Stromal cell of bone marrow (primary cell): ENCODE measurements around the gene HMGN4.
"Not testable (repeated sequence)": the region's sequence is repeated elsewhere in the genome, so short reads cannot be mapped to it uniquely, and the experiment has no call there.

ENCODE experiments used
- DNase-seq: peaks from one replicate; pipeline ENCODE4 v3.0.0-alpha.2; 2012; ENCODE audit warnings: low read depth

HMGN4 gene

DNA sequence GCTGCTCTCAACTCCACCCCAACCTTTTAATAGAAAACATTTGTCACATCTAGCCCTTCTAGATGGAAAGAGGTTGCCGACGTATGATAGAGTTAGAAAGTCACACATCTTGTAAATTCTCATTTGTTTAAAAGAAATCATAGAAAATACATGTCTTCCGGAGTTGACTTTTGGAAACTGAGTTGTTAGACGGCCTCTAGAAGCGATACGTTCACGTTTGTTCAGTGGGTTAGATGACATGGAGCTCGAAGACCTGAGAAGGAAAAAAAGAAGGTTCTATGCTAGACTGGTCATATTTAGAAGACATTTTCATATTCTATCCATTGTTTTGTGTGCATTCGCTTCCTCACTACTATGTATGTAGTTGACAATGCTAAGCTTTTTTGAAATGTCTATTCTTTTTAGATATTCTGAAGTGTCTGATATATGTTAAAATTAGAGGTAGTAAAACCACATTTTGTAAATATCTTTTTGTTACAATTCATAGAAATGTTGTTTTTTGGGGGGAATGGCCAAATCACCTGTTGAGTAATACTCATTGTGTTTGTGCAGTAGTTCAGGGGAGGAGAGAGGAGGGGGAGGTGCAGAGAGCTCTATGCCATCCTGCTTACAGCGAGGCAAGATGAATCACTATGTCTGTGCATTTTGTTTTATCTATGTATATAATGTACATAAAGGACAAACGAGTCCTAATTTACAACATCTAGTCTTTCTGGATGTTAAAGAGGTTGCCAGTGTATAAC, 15.5 kb upstream of the HMGN4 start:
- DNase-seq = not testable (repeated sequence)

DNA sequence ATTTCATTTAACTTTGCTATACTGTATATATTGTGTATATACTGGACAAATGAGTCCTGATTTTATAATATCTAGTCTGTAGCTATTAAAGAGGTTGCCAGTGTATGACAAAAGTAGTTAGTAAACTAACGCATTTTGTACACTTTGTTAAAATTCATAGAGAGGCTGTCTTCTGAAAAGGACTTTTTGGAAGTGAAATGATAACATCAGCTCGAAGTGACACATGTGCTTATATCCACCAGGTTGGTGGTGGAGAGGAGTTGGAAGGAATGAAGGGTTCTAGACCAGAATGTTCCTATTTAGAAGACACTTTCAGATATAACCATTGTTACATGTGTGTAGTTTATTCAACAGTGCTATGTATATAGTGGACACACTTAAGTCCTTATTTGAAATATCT, 13.9 kb upstream of the HMGN4 start:
- DNase-seq = not testable (repeated sequence)

- DNase-seq = no peak
These were observed 13.3 kb upstream of the HMGN4 start for GRCh38 chr6:26524722-26525370.

- no peak for DNase-seq
These were observed 12.3 kb upstream of the HMGN4 start for GRCh38 chr6:26525838-26526237.

GRCh38 chr6:26526928-26527327, 11.2 kb upstream of the HMGN4 start:
- DNase-seq = no peak

GRCh38 chr6:26530203-26530602, 8.0 kb upstream of the HMGN4 start:
- no peak for DNase-seq

DNA sequence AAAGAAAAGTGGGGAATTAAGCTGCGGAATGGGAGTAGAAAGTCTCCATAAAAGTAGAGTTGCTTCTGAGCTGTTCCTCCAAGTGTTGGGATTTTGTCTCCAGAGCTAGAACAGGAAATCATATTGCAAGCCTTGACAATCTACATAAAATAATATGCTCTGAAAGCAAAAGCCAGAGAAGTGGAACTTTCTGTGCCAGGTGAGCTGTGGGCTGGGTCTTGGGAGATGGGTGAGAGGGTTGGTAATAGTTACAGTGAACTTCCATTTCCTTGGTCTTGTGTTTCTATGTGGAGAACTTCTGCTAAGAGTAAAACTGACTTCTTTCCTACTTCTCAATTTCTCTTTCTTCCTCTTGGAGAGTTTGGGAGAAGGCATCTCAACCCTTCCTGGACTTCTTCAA, 6.3 kb upstream of the HMGN4 start:
- no peak for DNase-seq

DNA sequence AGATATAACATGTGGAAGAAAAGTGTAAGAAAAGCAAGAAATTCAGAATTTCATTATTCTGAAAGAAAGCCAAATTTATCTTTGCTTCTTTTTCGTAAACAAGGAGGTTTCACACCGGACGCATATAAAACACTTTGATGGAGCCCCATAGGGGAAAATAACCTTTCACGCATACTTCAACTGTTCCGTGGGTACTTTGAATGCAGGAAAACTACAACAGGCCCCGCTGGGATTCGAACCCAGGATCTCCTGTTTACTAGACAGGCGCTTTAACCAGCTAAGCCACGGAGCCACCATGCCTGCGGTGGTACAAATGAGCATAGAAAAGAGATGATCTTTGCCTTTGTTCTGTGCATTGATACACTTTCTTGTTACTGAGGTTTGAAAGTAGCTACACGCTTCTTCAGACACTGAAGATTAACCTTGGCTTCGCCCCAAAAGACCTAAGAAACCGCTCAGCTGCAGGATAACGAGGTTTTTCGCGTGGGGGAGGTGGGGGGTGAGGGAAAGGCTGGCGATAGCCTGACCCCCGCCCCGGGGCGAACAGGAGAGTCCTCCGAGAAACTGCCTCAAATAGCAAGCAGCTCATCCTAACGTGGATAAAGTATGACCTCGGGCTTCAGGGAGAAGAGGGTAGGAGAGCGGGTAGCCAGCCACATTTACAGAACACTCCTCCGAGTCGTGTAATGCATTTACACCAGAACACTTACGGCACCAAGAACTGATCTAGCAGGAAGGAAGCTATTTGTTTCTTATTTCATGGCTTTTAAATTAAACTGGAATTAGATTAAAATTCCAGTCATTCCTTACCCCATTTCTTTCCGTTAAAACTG, 5.3 kb upstream of the HMGN4 start:
- peak; percentile 70 for DNase-seq

GRCh38 chr6:26533532-26533931, 4.6 kb upstream of the HMGN4 start:
- DNase-seq = no peak

DNA sequence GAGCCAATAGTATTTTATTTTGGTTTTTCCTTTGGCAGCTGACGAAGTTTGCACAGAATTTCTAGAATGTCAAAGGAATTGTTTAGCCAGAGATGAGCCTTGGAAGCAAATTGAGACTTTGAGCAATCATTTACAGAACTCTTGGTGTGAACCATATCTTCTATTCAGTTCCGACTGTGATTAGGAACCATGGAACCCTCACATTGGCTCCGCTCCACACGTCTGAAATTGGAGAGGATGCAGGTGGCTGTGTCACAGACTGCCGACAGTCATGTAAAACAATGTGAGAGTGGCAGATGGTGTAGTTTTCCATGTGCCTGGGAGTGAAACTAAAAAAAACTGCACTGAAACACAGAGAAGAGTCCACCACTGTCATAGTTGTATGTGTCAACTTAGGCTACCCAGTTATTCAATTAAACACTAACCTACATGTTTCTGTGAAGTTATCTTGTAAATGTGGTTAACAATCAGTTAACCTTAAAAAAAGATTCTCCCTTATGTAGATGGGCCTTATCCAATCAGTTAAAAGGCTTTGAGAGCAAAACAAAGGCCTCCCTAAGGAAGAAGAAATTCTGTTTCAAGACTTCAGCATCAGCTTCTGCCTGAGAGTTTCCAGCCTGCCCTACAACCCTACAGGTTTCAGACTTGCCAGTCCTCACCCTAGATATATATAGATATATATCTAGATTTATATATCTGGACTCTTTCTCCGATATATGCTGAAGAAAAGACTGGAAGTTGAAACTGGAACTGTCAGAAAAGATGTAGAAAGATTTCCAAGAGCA, 3.3 kb upstream of the HMGN4 start:
- DNase-seq = no peak

GRCh38 chr6:26536571-26537159, 1.5 kb upstream of the HMGN4 start:
- peak; percentile 49 for DNase-seq

- DNase-seq = peak; percentile 72
These were observed 863 bp upstream of the HMGN4 start for GRCh38 chr6:26537160-26537845.

DNA sequence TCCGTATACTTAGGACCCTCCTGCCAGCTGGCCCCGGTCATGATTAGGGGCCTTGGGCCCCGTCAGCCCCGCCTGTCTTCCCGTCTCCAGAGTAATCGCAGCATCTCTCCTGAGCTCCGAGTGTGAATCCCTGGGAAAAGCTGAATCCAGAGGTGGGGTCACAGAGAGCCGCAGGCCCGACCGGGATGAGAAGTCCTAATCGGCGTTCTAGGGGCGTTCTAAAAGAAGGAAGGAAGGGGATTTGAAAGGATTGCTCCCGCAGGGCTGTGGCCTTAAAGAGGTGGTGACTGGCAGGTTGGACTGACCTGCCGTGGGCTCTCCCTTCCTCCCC, 371 bp downstream of the HMGN4 start:
- no peak for DNase-seq

GRCh38 chr6:26539071-26539615, 977 bp downstream of the HMGN4 start:
- no peak for DNase-seq

GRCh38 chr6:26541579-26541978, 3.4 kb downstream of the HMGN4 start:
- DNase-seq = no peak

DNA sequence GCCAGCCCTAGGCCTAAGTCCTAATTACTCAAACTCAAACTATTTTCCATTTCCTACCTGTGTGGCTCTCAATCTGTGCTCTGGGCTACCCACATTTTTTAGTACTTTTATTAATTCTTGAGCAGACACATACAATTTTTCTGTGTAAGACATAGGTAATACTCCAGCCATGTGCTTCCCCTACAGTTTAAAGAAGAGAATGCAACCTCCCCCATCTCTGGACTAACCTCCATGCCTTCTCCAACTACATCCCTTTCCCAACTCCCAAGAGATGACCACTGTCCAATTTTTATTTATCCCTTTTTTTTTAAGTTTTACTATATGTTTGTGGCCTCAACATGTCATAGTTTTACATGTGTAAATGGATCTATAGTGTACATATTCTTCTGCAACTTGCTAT, 5.8 kb downstream of the HMGN4 start:
- no peak for DNase-seq

- no peak for DNase-seq
These were observed 6.3 kb downstream of the HMGN4 start for GRCh38 chr6:26544473-26544872.

DNA sequence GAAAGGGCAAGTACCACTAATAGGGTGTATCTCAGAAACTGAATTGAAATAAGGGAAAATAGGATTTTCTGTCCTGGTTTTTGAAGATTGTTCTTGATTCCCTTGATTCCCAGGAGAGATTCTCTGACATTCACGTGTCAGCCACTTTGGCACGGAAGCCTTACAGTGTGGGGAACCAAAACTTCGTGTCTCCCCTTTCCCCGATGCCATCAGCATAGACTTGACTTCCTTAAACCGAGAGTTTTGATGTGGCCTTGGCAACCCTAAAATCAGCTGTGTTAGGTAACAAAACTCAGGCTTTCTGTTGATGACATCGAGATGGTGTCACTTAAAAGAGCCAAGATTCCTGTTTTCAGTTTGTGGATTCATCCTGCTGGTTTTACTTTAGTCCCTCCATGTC, 7.5 kb downstream of the HMGN4 start:
- DNase-seq = no peak

DNA sequence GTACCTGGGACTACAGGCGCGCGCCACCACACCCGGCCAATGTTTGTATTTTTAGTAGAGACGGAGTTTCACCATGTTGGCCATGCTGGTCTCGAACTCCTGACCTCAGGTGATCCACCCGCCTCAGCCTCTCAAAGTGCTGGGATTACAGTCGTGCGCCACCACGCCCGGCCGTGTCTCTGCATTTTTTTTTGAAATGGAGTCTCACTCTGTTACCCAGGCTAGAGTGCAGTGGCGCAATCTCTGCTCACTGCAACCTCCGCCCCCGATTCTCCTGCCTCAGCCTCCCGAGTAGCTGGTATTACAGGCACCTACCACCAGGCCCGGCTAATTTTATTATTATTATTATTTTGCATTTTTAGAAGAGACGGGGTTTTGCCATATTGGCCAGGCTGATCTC, 9.2 kb downstream of the HMGN4 start:
- DNase-seq = not testable (repeated sequence)

DNA sequence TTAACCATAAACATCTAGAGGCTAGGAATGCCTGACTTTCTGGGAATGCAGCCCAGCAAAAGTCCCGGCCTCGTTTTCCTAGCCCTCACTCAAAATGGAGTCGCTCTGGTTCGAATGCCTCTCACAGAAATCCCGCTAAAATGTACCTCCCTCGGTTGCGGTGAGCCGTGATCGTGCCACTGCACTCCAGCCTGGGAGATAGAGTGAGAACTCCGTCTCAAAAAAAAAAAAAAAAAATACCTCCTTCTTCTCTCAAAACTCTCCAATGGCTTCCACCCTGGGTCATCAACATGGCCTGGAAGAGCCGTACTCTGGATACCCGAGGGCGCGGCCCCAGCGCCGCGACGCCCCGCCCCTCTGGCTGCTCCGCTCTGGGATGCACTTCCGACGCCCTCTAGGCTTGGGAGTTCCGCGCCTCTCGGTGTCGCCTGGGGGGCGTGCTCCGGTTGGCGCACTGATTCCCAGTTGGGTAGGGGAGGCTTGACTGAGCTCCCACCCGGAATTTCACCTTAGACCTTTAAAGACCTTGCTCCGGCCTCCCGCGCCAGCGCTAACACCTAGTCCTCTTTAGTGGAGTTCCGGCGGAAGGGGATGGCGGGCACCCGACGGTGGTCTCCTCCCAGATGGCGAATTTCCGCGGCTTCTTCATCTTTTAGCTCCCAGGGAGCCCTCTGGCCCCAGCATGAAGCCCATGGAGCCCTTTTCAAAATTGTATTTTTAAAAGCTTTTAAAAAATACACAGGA, 12.3 kb downstream of the HMGN4 start:
- peak; percentile 14 for DNase-seq
